Fibroblast of the aortic adventitia (primary cell): ENCODE data around the gene PIP4K2A. TPM values are rescaled to one million over a fixed set of nuclear protein-coding genes. Genes with fewer than 3 reads are reported as not detected.

Source experiments
- DNase-seq: peaks from one replicate; pipeline ENCODE4 v3.0.0-alpha.2; 2010; ENCODE audit warnings: low read depth
- H3K4me3 ChIP-seq: 2 replicates; pipeline ENCODE4 v1.5.1; 2011; ENCODE audit warnings: low read depth, mild to moderate bottlenecking, control low read depth, low read length, moderate library complexity
- CTCF ChIP-seq: IDR thresholded peaks from 2 replicates; pipeline ENCODE4 v1.5.1; 2011; ENCODE audit warnings: mild to moderate bottlenecking, low read length, control low read depth, inconsistent platforms; ENCODE audit not compliant: insufficient read depth
- total RNA-seq: library from RNA; depleted of rRNA; stranded (reverse); fragments of >200 nt; gene quantifications from 2 replicates; pipeline ENCODE4 v1.2.3, GENCODE V29; 2012; ENCODE audit warnings: low replicate concordance

The PIP4K2A gene
- total RNA-seq, 1 donor, result 52.2 TPM

DNA sequence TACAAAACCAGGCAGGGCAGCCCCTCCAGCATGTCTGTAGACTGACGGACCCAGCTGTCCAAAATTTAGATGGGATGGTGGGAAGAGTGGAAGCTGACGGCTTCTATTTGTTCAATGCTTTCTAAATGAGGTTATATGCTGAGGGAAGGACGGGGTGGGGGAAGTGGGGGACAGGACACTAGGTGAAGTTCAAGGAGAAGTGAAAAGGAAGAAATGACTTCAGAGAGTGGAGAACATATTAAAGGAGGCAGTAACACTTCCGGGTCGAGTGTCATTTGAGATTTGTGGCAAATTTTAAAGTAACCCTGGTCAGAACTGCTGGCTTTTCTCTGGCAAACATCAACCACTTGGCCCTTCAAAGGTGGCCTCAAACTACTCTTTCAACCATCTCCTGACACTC lies 9.4 kb downstream of the PIP4K2A start:
- no peak for TF ChIP-seq CTCF
- H3K4me3 ChIP-seq, result no peak overlapping the region
- no peak for DNase-seq

- no peak for DNase-seq
- TF ChIP-seq CTCF, result no peak
- H3K4me3 ChIP-seq, result no peak overlapping the region
Measured at GRCh38 chr10:22704471-22704911, 9.9 kb downstream of the PIP4K2A start.

DNA sequence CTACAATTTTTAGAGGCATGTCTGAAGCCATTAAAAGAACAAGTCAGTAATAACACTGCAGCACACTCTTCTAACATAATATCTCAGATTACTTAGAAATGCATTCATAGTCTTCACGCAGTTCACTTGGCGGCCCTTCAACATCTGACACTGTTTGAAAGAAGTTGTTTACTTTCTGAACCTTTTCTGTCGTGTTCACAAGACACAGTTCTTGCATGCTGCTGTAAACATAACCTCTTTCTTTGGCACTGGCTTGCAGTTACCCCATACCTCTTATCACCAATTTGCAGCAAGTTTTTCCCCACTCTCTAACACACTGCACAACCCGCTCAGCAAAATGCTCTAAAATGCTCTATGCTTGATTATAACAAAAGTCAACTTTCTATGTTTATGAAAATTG lies 12.0 kb downstream of the PIP4K2A start:
- DNase-seq, result peak; percentile 71
- no peak overlapping the region for H3K4me3 ChIP-seq
- TF ChIP-seq CTCF, result no peak

GRCh38 chr10:22701132-22701826 lies 13.1 kb downstream of the PIP4K2A start:
- no peak for DNase-seq
- no peak for TF ChIP-seq CTCF
- no peak overlapping the region for H3K4me3 ChIP-seq

GRCh38 chr10:22700489-22700888 lies 13.9 kb downstream of the PIP4K2A start:
- H3K4me3 ChIP-seq, result no peak overlapping the region
- DNase-seq, result no peak
- TF ChIP-seq CTCF, result no peak

DNA sequence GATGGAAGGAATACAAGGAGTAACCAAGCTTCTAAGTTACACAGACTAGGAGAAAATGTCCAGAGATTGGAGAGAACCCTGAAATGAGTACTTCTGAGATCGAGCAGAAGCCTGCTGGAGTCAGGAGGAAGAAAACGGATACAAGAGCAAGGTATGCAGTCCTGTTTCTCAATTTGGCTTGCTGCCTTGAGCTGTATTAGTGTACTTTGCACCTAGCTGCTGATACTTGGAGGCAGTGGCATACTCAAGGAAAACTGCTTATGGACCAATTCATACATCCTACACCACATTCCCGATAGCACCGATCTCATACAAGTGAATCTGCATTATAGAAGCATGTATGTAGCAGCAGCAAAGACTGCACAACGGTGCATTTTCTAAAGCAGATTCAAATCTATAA lies 14.4 kb downstream of the PIP4K2A start:
- no peak for DNase-seq
- no peak overlapping the region for H3K4me3 ChIP-seq
- TF ChIP-seq CTCF, result no peak

DNA sequence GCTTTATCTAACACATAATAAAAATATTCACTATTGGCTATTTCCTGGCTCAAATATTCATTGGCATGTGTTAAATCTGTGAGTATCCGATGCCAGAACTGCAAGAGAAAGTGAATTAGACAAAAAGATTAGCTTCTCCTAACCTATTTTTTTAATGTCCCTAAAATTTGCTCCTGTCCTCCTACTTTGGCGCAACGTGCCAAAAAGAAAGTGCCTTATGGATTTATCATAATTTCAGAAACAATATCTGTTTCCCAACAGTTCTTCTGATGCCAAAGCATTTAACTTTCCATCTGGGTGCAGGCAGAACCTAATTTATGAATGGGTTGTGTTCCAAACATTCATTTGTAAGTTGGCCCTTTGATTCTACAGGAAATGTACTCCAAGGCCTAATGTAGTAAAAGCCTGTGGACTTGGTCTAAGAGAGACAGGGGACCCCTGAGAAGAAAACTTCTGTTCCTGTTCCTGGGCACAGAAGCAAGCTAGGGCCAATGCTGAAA lies 15.4 kb downstream of the PIP4K2A start:
- peak; percentile 63 for DNase-seq
- TF ChIP-seq CTCF, result no peak
- no peak overlapping the region for H3K4me3 ChIP-seq
